GM21576 (cell line): ENCODE results near the gene TBC1D20.
"Not testable (repeated sequence)": the region's sequence is repeated elsewhere in the genome, so short reads cannot be mapped to it uniquely, and the experiment has no call there.

ENCODE experiments used
- ATAC-seq: cut with Tn5 transposase; IDR thresholded peaks from one replicate; pipeline ENCODE4 v1.9.1; 2021; ENCODE audit warnings: mild to moderate bottlenecking, moderate library complexity; ENCODE audit not compliant: unreplicated experiment

Gene TBC1D20

GRCh38 chr20:476561-477249 is 14.4 kb upstream of the TBC1D20 start:
- ATAC-seq: not testable (repeated sequence)

GRCh38 chr20:475463-476357 is 13.4 kb upstream of the TBC1D20 start:
- no peak for ATAC-seq

- no peak for ATAC-seq
These were observed 12.2 kb upstream of the TBC1D20 start for GRCh38 chr20:474581-474980.

DNA sequence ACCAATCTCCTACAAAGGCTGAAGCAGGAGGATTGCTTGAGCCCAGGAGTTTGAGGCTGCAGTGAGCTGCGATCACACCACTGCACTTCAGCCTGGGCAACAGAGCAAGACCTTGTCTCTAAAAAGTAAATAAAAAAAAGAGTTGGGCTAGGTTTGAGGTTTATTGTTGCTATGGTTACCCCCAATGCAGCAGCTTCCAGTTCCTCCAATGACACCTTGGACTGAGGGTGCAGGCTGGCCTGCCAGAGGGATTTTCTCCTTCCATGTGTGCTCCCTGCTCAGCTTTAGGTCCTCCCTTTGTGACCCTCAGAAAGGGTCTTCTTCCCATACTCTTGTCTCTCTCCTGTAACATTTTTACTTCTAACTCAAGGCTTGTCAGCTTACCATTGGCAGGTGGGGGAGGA is 10.6 kb upstream of the TBC1D20 start:
- ATAC-seq: no peak

DNA sequence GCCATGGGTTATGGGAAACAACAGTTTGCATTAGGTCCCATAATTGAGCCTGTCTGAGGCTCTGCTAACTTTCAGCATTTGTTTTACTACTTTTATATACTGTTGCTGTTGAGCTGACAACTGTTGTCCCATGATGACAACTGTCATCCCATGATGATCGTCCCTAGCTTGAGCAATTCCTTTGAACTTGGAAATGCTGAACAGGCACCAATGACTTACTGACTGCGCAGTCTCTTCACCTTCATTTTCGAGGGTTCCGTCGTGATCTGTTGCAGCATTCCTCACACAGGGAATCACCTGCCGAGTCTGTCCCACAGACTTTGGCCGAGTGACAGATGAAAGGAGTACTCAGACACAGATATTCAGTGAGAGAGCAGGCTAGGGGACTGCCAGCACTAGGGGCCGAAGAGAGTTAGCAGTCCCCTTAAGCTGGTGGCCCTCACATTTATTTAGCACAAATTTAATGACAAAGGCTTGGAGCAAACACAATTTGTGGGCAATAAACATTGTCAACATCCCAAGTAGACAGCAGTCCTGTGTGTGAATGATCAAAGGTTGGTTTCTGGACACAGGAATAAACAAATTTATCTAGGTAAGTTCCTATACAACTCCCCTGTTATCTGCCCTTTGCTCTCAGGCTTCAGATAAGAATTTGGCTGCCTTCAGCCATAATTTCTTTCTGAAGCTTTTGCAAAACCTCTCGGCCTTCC is 10.0 kb upstream of the TBC1D20 start:
- ATAC-seq: no peak

DNA sequence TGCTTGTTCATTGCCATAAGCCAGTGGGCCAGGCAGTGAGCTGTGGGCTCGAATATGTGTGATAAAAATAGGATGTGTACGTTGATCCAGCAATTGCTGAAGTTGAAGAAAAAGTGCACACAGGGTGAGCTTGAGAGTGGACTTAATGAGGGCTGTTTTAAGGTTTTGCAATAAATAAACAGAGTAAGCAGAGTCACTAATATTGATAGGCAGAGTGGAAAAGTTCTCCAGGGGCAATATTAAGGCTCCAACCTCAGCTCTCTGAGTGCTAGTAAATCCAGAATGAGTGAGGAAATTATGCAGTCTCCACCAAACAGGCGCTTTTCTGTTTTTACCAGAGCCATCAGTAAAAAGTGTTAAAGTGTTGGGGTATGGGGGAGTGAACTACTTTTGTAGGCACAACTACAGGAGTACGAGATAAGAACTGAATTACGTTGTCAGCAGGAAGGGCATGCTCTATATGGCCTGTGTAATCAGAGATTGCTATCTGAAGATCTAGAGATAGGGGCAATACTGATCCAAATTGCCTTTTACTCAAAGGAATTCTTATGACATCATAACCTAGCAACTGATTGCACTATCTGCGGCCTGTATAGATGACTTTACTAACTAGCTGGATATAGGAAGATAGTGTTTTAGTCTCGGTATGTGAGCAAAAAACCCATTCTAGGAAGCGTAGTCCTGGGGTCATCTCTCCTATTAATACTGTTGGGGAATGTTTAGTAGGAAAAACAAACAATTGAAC is 7.6 kb upstream of the TBC1D20 start:
- ATAC-seq: no peak

GRCh38 chr20:467755-468154 is 5.4 kb upstream of the TBC1D20 start:
- no peak for ATAC-seq

GRCh38 chr20:461254-462198 is 807 bp downstream of the TBC1D20 start:
- peak; percentile 24 for ATAC-seq

- ATAC-seq: no peak
These were observed 1.6 kb downstream of the TBC1D20 start for GRCh38 chr20:460707-461106.

GRCh38 chr20:460180-460579 is 2.2 kb downstream of the TBC1D20 start:
- no peak for ATAC-seq

DNA sequence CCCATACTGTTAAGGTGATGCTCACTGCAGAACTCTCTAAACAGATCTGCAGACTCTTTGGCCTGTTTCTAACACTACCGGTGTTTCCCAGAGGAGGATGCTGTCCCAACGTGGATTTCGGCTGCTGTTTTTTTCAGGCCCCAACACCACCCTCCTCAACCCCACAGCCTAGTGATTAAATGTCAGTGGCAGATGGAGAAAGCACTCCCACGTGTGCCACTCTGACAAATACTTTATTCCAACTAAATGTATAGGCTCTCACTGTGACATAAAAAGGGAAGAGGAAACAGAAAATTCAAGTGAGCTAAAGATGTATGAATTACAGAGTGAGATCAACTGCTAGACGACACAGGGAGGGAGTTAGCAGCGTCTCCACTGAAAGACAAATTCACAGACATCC is 3.6 kb downstream of the TBC1D20 start:
- ATAC-seq: no peak

DNA sequence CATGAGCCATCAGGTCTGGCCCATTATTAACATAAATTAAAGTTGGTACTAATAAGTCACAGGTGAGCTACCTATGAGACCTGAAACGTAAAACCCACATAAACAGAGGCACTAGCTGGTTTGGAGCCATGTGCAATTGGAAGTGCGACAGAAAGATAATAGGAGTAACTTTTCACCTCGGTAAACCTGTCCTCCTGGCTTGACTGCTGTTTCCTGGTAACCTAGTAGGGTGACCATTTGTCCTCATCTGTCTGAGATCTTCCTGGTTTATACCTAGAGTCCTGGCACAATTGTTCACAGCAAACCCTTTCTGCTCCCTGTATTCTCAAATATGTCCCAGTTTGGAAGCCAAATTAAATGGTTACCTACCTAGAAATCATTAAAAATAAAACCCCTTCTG is 7.4 kb downstream of the TBC1D20 start:
- no peak for ATAC-seq

DNA sequence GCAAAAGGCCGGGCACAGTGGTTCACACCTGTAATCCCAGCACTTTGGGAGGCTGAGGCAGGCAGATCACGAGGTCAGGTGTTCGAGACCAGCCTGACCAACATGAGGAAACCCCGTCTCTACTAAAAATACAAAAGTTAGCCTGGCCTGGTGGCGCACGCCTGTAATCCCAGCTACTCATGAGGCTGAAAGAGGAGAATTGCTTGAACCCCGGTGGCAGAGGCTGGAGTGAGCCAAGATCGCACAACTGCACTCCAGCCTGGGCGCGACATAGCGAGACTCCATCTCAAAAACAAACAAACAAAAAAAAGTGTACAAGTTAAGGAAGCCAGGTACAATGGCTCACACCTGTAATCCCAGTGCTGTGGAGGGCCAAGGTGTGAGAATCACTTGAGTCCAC is 10.3 kb downstream of the TBC1D20 start:
- ATAC-seq: not testable (repeated sequence)

DNA sequence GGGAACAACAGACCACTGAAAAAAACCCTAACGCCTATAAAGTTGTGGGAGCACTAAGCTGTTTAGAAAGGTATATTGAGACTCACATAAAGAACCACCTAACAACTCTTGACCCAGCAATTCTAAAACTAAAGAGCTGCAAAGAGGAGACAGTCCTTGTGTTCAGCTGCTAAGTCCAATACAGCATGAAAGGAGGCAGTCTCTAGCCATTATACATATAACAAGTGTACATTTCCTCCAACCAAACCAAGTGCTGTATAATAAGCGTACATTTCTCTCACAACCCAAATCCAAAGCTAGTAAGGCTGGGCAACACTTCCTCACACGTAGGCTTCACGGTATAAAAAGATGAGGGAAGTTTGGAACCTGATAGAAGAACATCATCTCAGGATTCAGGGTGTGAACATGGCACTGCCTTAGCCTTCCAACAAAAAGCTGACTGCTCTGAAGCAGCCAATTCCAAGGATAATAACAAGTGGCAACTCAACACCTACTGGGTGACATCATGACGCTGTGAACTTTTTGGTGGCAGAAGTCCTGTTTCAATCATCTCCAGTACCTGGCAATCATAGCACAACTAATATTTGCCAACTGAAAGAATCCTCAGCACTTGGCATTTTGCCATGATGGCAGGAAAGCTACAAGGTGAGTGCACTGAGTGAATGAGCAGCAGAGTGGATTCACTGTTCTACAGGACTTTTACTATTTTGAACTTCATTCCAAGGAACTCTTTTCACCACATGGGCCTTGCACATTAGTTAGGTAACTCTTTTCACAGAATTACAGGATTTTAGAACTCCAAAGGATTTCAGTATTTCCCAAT is 16.6 kb downstream of the TBC1D20 start:
- ATAC-seq: no peak

- no peak for ATAC-seq
These were observed 17.4 kb downstream of the TBC1D20 start for GRCh38 chr20:444862-445426.

DNA sequence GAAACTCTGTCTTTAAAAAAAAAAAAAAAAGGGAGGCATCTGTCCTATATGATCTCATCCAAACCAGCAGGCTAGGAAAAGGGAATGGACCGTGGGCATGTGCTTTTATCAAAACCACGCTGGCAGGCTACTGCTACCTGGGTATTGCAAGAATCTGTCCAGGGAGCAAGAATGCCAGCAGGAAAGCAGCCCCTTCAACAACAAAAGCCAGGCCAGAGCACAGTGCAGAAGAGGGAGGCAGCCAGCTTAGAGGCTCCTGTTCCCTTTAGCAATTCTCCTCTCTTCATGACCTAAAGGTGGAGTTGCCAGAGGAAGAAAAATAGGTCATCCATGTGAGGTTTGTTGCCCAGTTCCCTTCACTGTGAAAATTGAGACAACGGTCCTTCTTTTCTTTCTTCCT is 18.2 kb downstream of the TBC1D20 start:
- ATAC-seq: no peak

GRCh38 chr20:443223-443775 is 19.0 kb downstream of the TBC1D20 start:
- ATAC-seq: no peak

GRCh38 chr20:440636-441035 is 21.7 kb downstream of the TBC1D20 start:
- ATAC-seq: no peak
